Measurements from ENCODE around the gene EYS. TPM values are rescaled to one million over a fixed set of nuclear protein-coding genes. Genes with fewer than 3 reads are reported as not detected.

The EYS gene
- total and polyA plus RNA-seq, 9 of the 15 experiments (the other 6 are each of a cell fraction or from before 2014, with no cell fraction given), result 0.03 to 0.36 (median 0.10) TPM; not detected in 2

DNA sequence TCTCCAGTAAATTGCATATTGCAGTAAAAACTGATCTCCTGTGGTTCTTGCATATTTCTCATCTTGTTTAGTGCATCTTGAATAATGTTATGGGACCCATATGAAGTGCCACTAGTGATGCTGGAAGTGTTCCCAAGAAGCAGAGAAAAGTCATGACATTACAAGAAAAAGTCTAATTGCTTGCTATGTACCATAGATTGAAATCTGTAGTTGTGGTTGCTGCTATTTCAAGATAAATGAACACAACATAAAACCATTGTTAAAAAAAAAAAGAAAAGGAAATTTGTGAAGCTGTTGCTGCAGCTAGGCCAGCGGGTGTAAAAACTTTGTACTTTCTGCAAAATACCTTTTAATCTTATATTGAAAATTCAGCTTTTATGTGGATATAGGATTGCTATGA is 1767.0 kb downstream of the EYS start:
- Histone ChIP-seq H3K36me3 (ENCODE audit: control insufficient read depth, insufficient read depth, low read length) (no peaks in the 10 kb centered on the region), H3K4me3 (no peak overlapping the region), H3K9me3 (replicated peaks; ENCODE audit: control insufficient read depth, insufficient read depth, low read depth, low read length) (no peaks in the 10 kb centered on the region), H3K27me3 (ENCODE audit: control insufficient read depth in 2 of 2, insufficient read depth in 2 of 2, low read length in 2 of 2) (no peaks in the 10 kb centered on the region), H3K4me1 (replicated peaks in 1 of 2; ENCODE audit: control insufficient read depth in 2 of 2, insufficient read depth in 2 of 2, low read length in 2 of 2) (no peaks in the 10 kb centered on the region), H3K27ac (ENCODE audit: extremely low read depth, low read depth, low read length) (no peak overlapping the region), H4K20me1 (replicated peaks; ENCODE audit: control insufficient read depth, insufficient read depth, low read length) (no peaks in the 10 kb centered on the region), H3K4me2 (ENCODE audit: insufficient read depth, low read length) (no peak overlapping the region), H3K9me1 (ENCODE audit: control insufficient read depth, insufficient read depth, low read length) (no peaks in the 10 kb centered on the region), H3K79me2 (ENCODE audit: control insufficient read depth, insufficient read depth, low read length) (no peaks in the 10 kb centered on the region), H3K9ac (ENCODE audit: insufficient read depth in 1 of 2, low read depth in 2 of 2, low read length in 2 of 2) (no peak overlapping the region), H2AFZ (ENCODE audit: low read depth, low read length) (no peak overlapping the region)
- TF ChIP-seq, protein P1, sequence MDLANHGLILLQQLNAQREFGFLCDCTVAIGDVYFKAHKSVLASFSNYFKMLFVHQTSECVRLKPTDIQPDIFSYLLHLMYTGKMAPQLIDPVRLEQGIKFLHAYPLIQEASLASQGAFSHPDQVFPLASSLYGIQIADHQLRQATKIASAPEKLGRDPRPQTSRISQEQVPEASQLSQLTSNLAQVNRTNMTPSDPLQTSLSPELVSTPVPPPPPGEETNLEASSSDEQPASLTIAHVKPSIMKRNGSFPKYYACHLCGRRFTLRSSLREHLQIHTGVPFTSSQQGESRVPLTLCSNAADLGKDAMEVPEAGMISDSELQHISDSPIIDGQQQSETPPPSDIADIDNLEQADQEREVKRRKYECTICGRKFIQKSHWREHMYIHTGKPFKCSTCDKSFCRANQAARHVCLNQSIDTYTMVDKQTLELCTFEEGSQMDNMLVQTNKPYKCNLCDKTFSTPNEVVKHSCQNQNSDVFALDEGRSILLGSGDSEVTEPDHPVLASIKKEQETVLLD (IDR thresholded peaks at IDR 0.05), result no peak
- in situ Hi-C loops (cut with MboI) (no loop called here), intact Hi-C loops (cut with micrococcal nuclease) (no loop called here)
- ATAC-seq, result no peak
- no peak for FAIRE-seq
- DNase-seq (ENCODE audit: extremely low read depth in 1 of 4, low spot score in 3 of 4), result no peak
- no TSS peak for BruUV-seq (replicated peaks)
- POLR2A ChIA-PET, result no interaction called here
- CTCF ChIA-PET (ENCODE audit: low intra/inter-chr PET ratio), result no interaction called here
- 0% methylated on average over 1 of the region's 1 CpG for WGBS (ENCODE audit: insufficient coverage, low coverage, missing lambda C conversion rate)

DNA sequence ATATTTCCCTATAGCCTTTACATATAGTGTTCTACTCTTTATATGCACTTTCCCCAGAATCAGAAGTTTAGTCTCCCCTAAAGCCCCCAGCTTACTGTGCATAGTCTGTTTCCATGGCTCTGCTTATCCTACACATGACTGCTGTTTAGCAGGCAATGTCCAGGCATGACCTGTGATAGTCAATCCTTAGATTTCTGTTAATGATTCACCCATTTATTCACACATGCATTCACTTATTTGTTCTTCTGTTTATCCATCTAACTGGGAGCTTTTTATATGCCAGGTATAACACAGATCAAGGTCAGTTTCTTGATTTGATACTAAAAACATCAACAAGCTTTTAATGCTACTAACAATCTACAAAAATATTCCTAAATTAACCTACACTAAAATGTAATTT is 1770.6 kb downstream of the EYS start:
- no peak overlapping the region for H3K4me2 ChIP-seq (ENCODE audit: insufficient read depth, low read length)
- no peaks in the 10 kb centered on the region for H3K27me3 ChIP-seq (ENCODE audit: control insufficient read depth in 2 of 2, insufficient read depth in 2 of 2, low read length in 2 of 2)
- H3K79me2 ChIP-seq (ENCODE audit: control insufficient read depth, insufficient read depth, low read length), result no peaks in the 10 kb centered on the region
- H3K4me1 ChIP-seq (replicated peaks in 1 of 2; ENCODE audit: control insufficient read depth in 2 of 2, insufficient read depth in 2 of 2, low read length in 2 of 2), result no peaks in the 10 kb centered on the region
- H3K9me3 ChIP-seq (replicated peaks; ENCODE audit: control insufficient read depth, insufficient read depth, low read depth, low read length), result no peaks in the 10 kb centered on the region
- no peaks in the 10 kb centered on the region for H3K9me1 ChIP-seq (ENCODE audit: control insufficient read depth, insufficient read depth, low read length)
- POLR2A ChIA-PET, result no interaction called here
- no peak overlapping the region for H3K27ac ChIP-seq (ENCODE audit: extremely low read depth, low read depth, low read length)
- intact Hi-C loops (cut with micrococcal nuclease), result no loop called here
- no TSS peak for BruUV-seq (replicated peaks)
- in situ Hi-C loops (cut with MboI), result no loop called here
- H4K20me1 ChIP-seq (replicated peaks; ENCODE audit: control insufficient read depth, insufficient read depth, low read length), result no peaks in the 10 kb centered on the region
- FAIRE-seq, result no peak
- DNase-seq (ENCODE audit: extremely low read depth in 1 of 4, low spot score in 3 of 4), result no peak
- CTCF ChIA-PET (ENCODE audit: low intra/inter-chr PET ratio), result no interaction called here
- H3K36me3 ChIP-seq (ENCODE audit: control insufficient read depth, insufficient read depth, low read length), result no peaks in the 10 kb centered on the region
- H3K9ac ChIP-seq (ENCODE audit: insufficient read depth in 1 of 2, low read depth in 2 of 2, low read length in 2 of 2), result no peak overlapping the region
- ATAC-seq, result no peak
- no peak overlapping the region for H3K4me3 ChIP-seq
- no peak overlapping the region for H2AFZ ChIP-seq (ENCODE audit: low read depth, low read length)
- TF ChIP-seq, protein P2, sequence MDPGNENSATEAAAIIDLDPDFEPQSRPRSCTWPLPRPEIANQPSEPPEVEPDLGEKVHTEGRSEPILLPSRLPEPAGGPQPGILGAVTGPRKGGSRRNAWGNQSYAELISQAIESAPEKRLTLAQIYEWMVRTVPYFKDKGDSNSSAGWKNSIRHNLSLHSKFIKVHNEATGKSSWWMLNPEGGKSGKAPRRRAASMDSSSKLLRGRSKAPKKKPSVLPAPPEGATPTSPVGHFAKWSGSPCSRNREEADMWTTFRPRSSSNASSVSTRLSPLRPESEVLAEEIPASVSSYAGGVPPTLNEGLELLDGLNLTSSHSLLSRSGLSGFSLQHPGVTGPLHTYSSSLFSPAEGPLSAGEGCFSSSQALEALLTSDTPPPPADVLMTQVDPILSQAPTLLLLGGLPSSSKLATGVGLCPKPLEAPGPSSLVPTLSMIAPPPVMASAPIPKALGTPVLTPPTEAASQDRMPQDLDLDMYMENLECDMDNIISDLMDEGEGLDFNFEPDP (CRISPR knock-in tag; IDR thresholded peaks at IDR 0.05), result no peak
- no peak for TF ChIP-seq CEBPB (tag; IDR thresholded peaks at IDR 0.05)
- TF ChIP-seq, protein P3, sequence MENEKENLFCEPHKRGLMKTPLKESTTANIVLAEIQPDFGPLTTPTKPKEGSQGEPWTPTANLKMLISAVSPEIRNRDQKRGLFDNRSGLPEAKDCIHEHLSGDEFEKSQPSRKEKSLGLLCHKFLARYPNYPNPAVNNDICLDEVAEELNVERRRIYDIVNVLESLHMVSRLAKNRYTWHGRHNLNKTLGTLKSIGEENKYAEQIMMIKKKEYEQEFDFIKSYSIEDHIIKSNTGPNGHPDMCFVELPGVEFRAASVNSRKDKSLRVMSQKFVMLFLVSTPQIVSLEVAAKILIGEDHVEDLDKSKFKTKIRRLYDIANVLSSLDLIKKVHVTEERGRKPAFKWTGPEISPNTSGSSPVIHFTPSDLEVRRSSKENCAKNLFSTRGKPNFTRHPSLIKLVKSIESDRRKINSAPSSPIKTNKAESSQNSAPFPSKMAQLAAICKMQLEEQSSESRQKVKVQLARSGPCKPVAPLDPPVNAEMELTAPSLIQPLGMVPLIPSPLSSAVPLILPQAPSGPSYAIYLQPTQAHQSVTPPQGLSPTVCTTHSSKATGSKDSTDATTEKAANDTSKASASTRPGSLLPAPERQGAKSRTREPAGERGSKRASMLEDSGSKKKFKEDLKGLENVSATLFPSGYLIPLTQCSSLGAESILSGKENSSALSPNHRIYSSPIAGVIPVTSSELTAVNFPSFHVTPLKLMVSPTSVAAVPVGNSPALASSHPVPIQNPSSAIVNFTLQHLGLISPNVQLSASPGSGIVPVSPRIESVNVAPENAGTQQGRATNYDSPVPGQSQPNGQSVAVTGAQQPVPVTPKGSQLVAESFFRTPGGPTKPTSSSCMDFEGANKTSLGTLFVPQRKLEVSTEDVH (IDR thresholded peaks at IDR 0.05; ENCODE audit: low read depth, partially characterized antibody), result no peak
